Type B pancreatic cell (in vitro differentiated cells): ENCODE results near the gene DVL1. TPM values are rescaled to one million over a fixed set of nuclear protein-coding genes. Genes with fewer than 3 reads are reported as not detected.

Source experiments
- DNase-seq: peaks from one replicate; pipeline ENCODE4 v3.0.0; 2021; ENCODE audit warnings: mixed read lengths; ENCODE audit not compliant: unreplicated experiment; ENCODE audit errors: extremely low spot score
- H3K27ac Mint-ChIP-seq: 2 replicates; pipeline ENCODE4 v1.8.0; 2021; ENCODE audit warnings: mild to moderate bottlenecking, mixed read lengths
- H3K27me3 Mint-ChIP-seq: 2 replicates; pipeline ENCODE4 v1.8.0; 2021; ENCODE audit warnings: mixed read lengths
- H3K36me3 Mint-ChIP-seq: 2 replicates; pipeline ENCODE4 v1.8.0; 2021; ENCODE audit warnings: mixed read lengths
- H3K4me1 Mint-ChIP-seq: one replicate; pipeline ENCODE4 v1.8.0; 2021; ENCODE audit warnings: mixed read lengths; ENCODE audit not compliant: unreplicated experiment
- H3K4me3 Mint-ChIP-seq: 2 replicates; pipeline ENCODE4 v1.8.0; 2021; ENCODE audit warnings: mild to moderate bottlenecking, mixed read lengths
- H3K9me3 Mint-ChIP-seq: 2 replicates; pipeline ENCODE4 v1.8.0; 2021; ENCODE audit warnings: mixed read lengths
- CTCF ChIP-seq: fragments of 200-600 bp; sonication (generic); conservative IDR thresholded peaks from 2 replicates; pipeline ENCODE4 v1.5.0; 2021; ENCODE audit warnings: antibody characterized with exemption, mild to moderate bottlenecking
- total RNA-seq: library from RNA; stranded (reverse); gene quantifications from 2 replicates; pipeline ENCODE4 v1.2.1, GENCODE V29; 2021; ENCODE audit warnings: low replicate concordance

DVL1 gene
- total RNA-seq, 1 donor from 2014 or later = 62.8 TPM

- H3K27me3 Mint-ChIP-seq = no peaks in the 10 kb centered on the region
- H3K4me1 Mint-ChIP-seq = peaks cover 15% of the 10 kb centered on the region
- no peak for TF ChIP-seq CTCF
- H3K9me3 Mint-ChIP-seq = no peaks in the 10 kb centered on the region
- DNase-seq = no peak
- no peaks in the 10 kb centered on the region for H3K36me3 Mint-ChIP-seq
- H3K4me3 Mint-ChIP-seq = peak overlapping the region; percentile 91
- H3K27ac Mint-ChIP-seq = peak overlapping the region; percentile 93
Observed at GRCh38 chr1:1305300-1306069, 43.7 kb downstream of the DVL1 start.

- H3K27ac Mint-ChIP-seq = peak overlapping the region; percentile 83
- DNase-seq = no peak
- H3K4me1 Mint-ChIP-seq = peaks cover 15% of the 10 kb centered on the region
- peak overlapping the region; percentile 79 for H3K4me3 Mint-ChIP-seq
- no peaks in the 10 kb centered on the region for H3K36me3 Mint-ChIP-seq
- no peaks in the 10 kb centered on the region for H3K27me3 Mint-ChIP-seq
- no peaks in the 10 kb centered on the region for H3K9me3 Mint-ChIP-seq
- no peak for TF ChIP-seq CTCF
Observed at GRCh38 chr1:1304331-1305299, 44.6 kb downstream of the DVL1 start.

GRCh38 chr1:1303736-1304135 is 45.5 kb downstream of the DVL1 start:
- no peak for TF ChIP-seq CTCF
- Mint-ChIP-seq H3K9me3 (no peaks in the 10 kb centered on the region), H3K4me1 (peaks cover 15% of the 10 kb centered on the region), H3K4me3 (no peak overlapping the region), H3K27ac (no peak overlapping the region), H3K36me3 (no peaks in the 10 kb centered on the region), H3K27me3 (no peaks in the 10 kb centered on the region)
- no peak for DNase-seq

- Mint-ChIP-seq H3K27ac (no peak overlapping the region), H3K4me1 (peaks cover 15% of the 10 kb centered on the region), H3K36me3 (no peaks in the 10 kb centered on the region), H3K4me3 (no peak overlapping the region), H3K27me3 (no peaks in the 10 kb centered on the region), H3K9me3 (no peaks in the 10 kb centered on the region)
- TF ChIP-seq CTCF = no peak
- no peak for DNase-seq
Observed at GRCh38 chr1:1302951-1303509, 46.2 kb downstream of the DVL1 start.

- Mint-ChIP-seq H3K27me3 (no peaks in the 10 kb centered on the region), H3K4me1 (peaks cover 15% of the 10 kb centered on the region), H3K9me3 (no peaks in the 10 kb centered on the region), H3K4me3 (no peak overlapping the region), H3K36me3 (no peaks in the 10 kb centered on the region), H3K27ac (no peak overlapping the region)
- no peak for DNase-seq
- TF ChIP-seq CTCF = peak; percentile 67
Observed at GRCh38 chr1:1302006-1302430, 47.2 kb downstream of the DVL1 start.
